VCaP (cell line): ENCODE measurements around the gene ATG4B.
A peak's percentile ranks its signal among the peaks of the same experiment; 100 is the strongest.

Experiments used
- H3K27ac ChIP-seq: fragments of 450-650 bp; 2 replicates; pipeline ENCODE4 v1.5.1; 2017
- TF ChIP-seq, protein P1 (sequence below): fragments of 450-650 bp; conservative IDR thresholded peaks from 2 replicates; pipeline ENCODE4 v1.5.1; 2017; ENCODE audit warnings: mild to moderate bottlenecking, moderate library complexity

Gene ATG4B

DNA sequence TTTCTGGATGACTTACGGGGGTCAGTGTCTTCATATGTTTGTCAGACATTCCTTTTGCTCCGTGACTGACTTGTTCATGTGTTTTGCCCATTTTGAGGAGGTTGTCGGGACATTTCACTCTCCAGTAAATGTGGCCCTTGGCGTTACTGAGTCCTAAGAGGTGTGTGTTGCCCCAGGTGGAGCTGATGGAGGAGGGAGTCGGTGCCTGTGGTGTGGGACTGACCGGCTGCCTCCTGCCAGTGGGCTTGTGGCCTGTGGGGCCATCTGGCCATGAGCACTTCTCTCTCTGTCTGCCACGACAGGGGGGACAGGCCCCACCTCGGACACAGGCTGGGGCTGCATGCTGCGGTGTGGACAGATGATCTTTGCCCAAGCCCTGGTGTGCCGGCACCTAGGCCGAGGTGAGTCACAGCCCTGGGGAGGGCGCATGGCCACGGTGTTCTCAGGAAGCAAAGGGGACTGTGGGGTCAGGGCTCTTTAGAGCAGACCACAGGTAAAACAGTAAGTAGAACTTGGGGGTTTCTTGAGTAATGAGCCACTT is 15.8 kb downstream of the ATG4B start:
- TF ChIP-seq, protein P1, sequence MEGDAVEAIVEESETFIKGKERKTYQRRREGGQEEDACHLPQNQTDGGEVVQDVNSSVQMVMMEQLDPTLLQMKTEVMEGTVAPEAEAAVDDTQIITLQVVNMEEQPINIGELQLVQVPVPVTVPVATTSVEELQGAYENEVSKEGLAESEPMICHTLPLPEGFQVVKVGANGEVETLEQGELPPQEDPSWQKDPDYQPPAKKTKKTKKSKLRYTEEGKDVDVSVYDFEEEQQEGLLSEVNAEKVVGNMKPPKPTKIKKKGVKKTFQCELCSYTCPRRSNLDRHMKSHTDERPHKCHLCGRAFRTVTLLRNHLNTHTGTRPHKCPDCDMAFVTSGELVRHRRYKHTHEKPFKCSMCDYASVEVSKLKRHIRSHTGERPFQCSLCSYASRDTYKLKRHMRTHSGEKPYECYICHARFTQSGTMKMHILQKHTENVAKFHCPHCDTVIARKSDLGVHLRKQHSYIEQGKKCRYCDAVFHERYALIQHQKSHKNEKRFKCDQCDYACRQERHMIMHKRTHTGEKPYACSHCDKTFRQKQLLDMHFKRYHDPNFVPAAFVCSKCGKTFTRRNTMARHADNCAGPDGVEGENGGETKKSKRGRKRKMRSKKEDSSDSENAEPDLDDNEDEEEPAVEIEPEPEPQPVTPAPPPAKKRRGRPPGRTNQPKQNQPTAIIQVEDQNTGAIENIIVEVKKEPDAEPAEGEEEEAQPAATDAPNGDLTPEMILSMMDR: no peak
- no peak overlapping the region for H3K27ac ChIP-seq

DNA sequence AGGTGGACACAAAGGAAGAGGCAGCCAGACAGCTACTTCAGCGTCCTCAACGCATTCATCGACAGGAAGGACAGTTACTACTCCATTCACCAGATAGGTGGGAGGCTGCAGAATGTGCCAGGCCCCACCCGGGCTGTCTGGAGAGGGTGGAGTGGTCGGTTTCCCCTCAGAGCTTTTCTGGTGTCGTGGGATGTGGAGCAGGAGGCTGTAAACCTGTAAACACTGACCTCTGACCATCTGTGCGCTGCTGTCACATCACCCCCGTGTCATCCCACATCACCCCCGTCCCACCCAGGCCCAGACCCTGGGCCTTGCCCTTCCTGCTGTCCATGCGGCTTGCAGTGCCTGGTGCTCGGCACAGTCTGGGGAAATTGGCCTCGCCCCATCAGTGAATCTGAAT is 17.1 kb downstream of the ATG4B start:
- H3K27ac ChIP-seq: no peak overlapping the region
- TF ChIP-seq, protein P1: no peak

DNA sequence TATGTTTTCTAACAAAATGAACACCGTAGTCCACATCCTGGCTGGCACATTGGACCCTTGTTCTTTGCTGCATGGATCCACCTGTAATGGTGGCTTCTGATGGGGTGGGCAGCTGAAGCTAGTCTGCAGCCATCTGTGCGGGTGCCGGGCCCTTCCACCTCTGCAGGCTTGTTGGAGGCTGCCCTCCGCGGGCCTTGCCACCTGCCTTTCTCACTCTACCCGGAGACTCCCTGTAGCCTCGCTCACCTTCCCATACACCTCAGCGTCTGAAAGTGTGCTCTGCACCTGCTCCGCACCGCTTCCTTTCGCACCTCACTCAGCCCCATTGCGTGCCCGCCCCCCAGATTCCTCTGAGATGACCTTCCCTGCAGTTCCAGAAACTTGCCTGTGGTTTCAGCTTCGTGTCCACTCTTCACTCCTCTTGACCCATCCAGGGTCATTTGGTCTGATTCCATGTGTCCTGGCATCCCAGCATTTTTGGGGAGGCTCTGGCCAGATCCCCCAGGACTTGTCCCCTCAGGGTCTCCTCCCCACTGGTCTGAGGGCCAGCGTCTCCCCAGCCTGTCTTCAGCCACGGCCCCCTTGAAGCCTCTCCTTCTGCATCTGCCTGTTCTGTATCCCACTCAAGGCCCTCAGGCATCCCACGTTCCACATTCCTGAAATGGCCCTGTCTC is 18.2 kb downstream of the ATG4B start:
- TF ChIP-seq, protein P1: no peak
- H3K27ac ChIP-seq: no peak overlapping the region

DNA sequence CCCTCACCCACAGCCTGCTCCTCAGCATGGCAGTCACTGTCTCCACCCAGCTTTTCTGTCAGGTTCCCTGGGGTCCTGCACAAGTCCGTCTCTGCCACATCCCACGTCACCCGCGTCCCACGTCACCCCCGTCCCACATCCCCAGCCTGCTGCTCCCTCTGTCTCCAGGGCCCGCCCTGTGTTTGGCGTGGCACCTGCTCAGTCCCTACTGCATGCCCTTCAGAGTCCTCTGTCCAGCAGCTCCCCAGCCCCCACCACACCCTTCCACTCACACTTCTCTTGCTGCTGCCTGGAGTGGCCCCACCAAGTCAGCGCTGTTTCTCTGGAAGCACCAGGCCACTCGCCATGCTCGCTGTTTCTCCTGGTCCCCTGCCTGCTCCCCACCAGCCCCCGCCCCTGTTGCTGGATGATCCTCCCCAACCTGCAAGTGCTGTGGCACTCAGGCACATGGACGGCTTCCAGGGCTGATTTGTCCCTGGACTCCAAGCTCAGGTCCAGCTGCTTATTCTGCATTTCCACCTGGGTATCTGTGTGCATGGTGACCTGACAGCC is 18.8 kb downstream of the ATG4B start:
- TF ChIP-seq, protein P1: no peak
- no peak overlapping the region for H3K27ac ChIP-seq

DNA sequence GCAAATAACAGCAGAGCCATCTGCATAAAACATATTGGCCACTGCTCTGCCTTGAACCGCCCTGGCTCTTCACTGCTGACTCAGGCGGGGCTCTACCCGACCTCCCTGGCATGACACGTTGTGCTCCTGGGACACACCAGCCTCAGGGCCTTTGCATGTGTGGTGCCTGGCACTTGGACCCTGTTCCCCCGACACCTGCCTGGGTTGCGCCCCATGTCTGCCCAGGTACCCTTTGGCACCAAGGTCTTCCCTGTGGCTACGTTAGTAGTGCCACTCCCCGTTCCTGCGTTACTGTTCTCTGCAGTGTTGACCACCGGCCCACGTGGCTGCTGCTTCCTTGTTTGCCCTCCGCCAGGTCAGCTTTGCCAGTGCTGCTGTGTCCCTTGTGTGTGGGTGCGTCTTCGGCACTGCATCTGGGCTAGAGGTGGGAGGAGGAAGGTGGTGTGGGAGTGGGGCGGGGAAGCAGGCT is 20.3 kb downstream of the ATG4B start:
- TF ChIP-seq, protein P1: no peak
- H3K27ac ChIP-seq: no peak overlapping the region

DNA sequence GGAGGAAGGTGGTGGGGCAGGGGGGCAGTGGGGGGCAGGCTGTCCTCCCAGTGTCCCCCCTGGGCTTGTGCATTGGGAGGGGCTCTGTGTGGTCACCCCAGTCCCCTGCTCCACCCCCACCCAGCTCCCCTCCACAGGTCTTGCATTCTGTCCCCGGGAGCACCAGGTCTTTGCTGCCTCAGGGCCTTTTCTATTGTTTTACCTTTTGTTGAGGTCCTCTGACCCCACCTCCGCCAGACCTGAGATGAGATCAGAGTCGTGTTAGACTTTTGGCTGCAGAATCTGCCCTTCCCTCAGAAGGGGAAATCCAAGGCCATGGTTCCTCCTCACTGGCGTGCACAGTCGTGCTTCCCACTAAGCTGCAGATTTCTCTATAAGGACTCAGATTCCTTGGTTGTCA is 20.8 kb downstream of the ATG4B start:
- TF ChIP-seq, protein P1: no peak

DNA sequence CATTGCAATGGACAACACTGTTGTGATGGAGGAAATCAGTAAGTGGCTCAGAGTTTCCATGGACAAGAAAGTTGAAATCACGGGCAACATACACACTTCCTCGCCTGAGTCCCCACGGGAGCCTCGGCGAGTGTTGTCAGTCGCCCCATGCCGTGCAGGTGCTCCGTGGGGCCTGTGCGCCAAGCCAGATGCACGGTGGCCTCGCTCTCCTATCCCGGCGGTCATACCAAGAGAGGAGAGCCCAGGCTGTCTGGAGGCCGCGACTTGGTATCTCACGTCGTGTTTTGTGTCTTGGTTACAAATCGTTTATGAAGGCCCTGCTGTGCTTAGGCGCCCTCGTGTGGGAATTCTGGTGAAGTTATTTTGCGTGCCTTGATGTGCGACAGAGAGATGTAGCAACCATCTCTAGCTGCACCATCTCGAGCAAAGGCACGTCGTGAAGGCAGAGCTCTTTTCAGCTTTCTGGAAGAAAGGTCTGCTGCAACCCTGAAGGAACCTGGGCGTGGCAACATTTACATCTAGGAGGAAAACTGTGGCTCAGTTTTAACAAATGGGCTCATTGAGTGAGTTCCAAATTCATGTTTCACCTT is 21.8 kb downstream of the ATG4B start:
- TF ChIP-seq, protein P1: peak; percentile 90
- no peak overlapping the region for H3K27ac ChIP-seq

More for the DNA sequence above, 20.8 kb downstream of the ATG4B start:
- no peak overlapping the region for H3K27ac ChIP-seq
